GM19438 (cell line): ENCODE data around the gene PRDM1.
A peak's percentile ranks its signal among the peaks of the same experiment; 100 is the strongest.

Experiments
- ATAC-seq: cut with Tn5 transposase; IDR thresholded peaks from one replicate; pipeline ENCODE4 v1.9.1; 2021; ENCODE audit warnings: low read depth; ENCODE audit not compliant: unreplicated experiment

Gene PRDM1

DNA sequence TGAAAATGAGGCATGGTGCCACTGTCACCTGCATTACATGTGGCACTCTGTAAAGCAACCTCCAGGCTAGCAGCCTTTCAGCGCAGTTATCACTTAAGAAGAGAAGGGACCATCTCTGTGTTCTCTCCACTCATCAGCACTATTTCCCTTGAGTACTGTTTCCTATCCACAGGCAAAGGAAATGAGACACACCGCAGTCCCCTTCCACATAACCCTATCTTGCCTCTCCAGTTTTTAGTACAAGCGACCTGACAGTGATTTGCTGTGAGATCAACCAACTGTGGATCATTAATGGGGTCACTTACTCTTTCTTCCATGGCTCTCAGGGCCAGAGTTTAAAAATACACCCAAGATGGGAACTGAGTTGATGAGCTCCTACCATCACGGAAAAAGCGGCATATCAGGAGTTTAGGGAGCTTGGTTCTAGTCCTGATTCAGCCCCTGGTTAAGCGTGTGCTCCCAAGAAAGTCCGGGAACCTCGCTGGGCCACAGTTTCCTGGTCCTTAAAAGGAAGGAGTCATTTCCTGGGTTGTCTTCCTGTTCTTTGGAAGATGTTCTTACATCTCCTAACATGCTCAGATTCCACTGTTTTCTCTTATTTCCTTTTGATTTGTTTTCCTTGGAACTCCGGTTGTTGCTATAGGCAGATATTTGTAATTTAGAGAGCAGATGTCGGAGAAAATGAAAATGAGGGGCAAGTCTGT is 27.3 kb downstream of the PRDM1 start:
- no peak for ATAC-seq

DNA sequence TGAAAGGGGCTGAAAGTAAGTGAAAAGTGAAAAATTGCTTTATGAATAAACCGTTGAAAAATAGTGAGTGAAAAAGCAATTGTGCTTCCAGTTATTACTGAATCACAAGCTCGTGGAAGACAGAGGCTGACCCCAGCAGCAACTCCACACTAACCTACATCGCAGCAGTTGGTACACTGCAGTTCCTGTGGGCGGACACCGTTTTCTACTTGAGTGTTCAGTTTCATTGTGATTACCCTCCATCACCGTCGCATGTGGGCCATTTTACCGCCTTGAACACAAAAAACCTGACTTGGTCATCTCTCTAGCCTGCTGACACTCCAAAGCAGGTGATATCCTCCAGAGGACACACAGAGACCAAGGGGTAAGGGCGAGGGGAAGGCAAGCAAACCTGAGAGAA is 28.4 kb downstream of the PRDM1 start:
- peak; percentile 72 for ATAC-seq

DNA sequence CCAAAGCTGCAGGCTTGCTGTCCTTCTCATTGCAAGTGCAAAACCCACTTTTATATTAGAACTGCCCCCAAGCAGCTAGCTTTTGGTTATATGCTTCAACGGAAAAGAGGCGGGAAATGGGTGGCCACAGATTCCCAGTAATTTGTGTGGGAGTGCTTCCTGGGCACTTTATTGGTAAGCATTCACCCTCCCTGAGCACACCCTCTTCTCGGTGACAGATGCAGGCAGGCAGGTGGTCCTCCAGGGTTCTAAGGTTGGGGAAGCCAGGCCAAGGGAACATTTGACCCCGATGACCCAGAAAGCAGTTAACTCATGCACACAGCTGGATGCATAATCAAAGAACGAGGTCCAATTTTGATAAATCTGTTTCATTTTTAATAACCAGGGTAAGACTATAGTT is 29.1 kb downstream of the PRDM1 start:
- no peak for ATAC-seq

DNA sequence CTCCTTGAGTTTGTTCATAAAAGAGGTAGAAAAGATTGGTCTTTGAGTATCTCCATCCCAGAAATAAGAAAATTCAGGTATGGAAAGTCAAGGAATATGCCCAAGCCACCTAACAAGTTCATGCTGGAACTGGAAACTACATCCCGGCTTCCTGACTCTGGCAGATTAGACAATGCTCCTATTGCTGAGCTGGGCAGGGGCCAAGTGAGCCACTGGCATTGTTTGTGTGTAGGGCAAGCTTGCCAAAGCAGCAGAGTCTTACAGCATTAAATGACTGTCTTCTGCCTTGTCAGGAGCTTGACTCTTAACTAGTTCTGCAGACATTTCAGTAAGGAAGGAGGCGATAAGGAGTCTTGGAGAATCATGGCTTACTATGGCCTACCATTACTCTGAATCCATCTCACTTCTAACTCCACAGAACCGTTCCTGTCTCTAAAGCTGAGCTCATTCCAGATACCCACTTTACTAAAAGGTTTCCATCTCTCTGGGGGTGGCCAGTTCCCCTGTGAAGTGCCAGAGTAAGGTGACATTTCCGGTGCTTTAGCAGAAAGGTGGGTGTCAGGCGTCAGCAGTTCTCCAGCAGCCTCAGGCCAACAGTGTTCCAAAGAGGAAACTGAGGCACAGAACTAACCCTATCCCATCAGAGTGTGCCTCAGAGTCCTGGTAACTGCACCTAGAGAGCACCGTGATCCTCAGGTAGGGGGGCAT is 30.1 kb downstream of the PRDM1 start:
- ATAC-seq = no peak

DNA sequence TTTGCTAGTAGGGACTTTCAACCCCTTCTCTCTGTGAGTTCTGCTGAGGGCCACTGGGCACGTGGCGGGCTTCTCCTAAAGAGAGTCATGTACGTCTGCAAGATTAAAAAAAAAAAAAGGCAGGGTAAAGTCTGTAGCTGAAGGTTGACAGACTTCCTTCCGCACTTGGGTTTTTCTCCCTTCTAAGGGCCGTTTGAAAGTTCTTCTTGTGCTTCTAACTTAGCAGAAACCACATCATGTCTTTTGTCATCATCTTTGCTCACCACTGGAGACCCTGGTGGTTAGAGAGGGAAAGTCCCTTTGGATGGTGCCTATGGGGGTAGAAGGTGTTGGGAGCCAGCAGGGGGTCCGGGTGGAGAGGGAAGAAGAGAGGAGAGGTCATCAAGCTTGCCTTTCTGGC is 31.4 kb downstream of the PRDM1 start:
- no peak for ATAC-seq

DNA sequence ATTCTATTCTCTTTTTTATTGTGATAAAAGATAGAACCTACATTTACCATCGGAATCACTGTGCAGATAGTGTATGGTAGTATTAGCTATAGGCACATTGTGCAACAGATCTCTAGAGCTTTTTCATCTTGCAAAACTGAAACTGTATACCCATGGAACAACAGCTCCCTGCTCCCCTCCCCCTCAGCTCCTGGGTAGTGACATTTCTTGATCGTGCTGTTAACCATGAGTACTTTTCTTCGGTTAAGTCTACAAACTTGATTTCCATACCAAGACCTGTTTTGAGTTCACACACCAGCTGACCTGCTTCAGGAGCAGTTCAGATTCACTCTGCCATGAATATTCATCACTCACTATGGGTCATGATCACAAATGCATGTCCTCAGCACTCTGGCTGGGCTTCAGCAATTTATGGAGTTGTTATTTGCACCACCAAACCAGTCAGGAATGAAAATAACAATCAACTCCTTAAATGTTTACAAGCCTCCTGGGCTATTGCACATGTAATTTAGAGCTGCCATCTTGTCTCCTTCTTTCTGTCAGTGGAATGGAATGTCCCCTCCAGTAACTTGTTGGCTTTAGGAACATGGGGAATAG is 32.8 kb downstream of the PRDM1 start:
- no peak for ATAC-seq

DNA sequence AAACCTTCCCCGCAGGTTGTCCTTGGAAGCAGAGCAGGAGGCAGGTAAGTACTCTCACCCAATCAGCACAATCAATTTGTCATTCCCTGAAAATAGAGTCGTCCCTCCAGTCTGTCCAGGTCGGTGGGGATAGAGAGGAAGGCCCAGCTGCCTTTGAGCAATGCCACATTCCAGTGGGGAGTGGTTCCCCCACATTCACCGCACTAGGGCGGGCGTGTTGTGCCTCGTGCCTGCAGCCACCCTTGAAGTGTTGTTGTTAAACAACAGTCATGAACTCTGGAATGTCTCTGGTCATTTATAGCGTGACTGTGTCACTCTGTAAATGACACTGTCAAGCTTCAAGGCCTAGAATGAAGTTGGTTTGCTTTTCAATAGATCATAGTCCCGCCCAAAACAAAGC is 33.4 kb downstream of the PRDM1 start:
- ATAC-seq = no peak

DNA sequence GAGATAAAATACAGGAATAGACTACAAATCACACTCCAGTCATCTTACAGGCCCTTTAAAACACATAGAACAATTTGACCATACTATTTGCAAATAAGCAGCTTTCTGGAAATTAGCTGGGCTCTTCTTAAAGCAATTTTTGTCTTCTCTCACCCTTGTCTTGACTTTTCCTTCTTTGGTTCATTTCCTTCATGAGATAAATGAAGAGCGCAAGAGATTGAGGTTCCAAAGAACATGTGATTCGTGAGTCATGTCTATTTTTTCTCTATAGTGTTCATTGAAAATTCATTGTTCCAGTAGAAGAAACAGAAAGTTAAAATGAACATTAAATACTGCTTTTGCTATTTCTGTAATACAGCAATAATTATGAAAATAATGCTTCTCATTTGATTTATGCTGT is 33.9 kb downstream of the PRDM1 start:
- no peak for ATAC-seq

DNA sequence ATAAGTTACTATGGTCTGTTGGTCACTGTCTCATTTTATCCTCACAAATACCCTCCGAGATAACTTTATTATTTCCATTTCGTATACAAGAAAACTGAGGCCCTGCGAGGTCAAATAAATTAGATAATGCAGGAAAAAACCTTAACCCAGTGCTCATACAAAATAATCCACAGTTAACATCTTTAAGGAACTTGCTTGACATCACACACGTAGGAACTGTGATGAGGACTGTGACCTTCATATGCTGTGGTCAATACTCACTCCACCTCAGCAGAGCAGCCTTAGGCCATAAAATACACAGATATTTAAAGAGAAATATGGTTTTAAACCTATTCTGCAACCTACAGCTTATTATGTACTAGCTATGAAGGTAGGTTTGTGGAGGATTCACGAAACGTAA is 34.3 kb downstream of the PRDM1 start:
- no peak for ATAC-seq

DNA sequence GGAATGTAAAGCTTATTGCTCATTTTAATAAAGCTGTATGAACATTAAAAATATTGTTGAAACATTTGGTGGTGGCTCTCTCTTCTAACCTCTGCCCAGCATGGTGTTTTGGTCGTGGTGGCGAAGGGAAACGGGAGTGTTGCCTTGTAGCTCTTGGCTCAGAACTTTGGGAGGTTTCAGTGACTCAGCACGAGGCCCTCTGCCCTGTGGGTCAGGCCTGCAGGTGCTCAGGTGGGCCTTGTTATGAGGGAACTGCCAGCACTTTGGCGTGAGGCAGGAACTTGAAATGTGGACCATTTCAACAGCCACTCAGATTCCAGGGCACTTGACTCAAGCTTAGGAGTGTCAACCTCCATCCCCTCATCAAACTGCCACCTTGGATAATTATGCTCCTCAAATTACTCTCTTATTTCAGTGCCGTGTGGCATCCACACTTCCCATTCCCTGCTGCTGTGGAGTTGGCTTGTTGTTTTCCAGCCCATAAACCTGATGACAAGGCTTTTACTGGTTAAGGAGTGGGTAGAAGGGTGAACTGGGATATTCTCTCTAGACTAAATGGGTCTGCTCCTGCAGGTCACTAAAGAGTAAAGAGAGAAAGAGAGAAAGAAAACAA is 36.3 kb downstream of the PRDM1 start:
- no peak for ATAC-seq

DNA sequence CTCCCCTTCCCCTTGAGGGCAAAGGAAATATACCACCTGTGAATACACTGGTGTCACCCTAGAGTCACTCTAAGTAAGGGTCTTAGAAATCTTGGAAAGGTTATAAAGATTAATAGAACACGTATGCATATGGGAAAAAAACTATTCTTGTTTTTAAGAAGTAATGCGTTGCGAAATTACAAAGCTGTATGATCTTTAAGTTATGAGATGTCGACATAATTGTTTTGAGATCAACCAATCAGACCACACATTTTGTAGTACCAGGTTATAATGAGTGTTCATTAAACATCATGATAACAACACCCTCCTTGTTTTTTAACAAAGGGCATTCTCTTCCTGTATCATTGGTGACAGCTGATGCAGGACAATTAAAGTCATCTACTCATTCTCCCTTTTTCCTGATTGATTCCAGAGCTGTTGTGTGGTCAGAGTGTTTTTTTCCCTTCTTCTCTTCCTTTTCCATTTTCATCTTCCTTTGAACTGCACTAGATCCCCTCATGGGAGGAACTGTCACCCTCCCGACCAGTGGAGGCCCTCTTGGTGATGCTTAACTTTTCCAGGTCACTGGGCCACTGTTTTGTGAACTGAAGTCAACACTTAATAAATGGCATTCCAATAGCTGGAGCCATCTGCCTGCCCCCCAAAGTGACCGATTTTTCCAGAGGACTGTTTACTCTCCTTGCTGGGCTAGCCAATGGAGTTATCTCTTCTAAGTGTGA is 37.0 kb downstream of the PRDM1 start:
- ATAC-seq = no peak

DNA sequence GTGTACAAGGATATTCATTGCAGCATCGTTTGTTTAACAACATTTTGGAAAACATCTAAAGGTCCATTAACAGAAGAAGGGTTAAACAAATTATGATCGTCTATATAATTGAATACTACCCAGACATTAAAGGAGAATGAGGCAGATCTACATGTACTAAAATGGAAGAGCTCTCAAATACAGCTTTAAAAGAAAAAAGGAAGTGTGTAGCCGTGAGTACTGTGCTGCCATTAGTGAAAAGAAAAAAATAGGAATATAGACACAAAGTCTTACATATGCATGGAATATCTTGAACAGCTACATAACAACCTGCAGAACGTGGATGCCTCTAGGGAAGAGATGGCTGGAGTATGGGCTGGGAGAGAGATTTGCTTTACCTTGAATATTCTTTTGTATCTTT is 37.9 kb downstream of the PRDM1 start:
- no peak for ATAC-seq

DNA sequence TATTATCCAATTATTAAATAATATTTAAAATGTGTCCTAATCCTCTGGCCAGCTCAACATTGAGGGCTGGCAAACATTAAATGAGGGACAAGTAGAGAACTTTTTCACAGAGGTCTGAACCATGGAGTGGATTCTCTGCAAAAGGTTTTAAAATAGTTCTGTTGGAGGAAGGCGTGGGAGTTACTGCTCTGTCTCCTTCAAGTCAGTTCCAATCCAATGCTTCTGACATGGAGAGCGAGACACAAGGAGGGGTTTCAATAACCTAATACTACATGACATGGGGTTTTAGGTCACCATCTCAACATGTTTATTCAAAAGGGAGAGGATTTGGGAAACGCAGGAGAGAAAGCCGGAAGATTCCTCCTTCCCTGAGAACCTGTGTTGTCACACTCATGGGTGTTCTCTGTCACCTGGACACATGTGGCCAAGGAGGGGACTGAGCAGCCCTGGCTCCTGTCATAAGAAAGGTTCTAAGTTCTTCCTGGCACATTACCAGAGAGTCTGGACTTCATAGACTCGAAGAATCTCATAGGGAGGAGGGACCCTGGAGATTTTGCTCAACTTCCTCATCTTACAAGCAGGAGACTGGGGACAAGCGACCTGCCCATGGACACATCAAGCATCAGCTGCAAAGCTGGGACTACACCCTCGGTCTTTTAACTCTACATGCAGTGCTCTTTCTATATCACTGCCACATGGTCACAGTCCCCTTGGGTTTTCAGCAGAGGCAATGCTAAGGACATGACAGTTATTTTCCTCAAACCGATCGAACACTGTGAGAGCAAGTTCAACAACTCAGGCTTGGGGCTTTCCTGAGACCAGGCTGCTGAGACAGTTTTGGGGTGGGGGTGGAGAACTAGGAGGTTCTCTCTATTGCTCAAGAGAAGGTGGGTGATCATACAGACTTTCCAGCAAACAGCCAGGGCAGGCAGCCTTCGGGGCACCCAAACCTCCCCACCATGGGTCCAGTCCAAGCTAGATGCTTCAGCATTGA is 38.6 kb downstream of the PRDM1 start:
- ATAC-seq = no peak

DNA sequence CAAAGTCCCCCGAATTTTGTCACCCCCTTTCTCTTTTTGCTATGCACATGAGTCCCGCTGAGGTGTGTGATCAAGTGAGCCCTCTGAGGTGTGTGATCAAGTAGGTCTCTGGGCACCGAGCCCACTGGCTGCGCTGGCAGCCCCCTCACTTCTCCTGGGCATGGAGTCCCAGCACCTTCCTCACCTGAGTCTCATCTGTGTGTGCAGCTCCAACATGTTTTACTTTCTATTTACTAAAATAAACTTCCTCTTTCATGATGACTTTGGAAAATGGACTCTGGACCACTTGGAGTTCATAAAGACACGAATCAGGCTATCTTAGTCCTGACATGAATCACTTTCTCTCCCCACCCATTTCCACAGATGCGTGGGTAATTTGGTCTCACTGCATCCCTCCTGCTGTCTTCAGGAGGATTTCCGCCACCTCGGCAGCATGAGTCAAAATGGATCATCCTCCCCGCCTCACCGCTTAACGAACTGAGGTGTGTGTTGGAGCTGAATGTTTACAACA is 39.8 kb downstream of the PRDM1 start:
- ATAC-seq = no peak

DNA sequence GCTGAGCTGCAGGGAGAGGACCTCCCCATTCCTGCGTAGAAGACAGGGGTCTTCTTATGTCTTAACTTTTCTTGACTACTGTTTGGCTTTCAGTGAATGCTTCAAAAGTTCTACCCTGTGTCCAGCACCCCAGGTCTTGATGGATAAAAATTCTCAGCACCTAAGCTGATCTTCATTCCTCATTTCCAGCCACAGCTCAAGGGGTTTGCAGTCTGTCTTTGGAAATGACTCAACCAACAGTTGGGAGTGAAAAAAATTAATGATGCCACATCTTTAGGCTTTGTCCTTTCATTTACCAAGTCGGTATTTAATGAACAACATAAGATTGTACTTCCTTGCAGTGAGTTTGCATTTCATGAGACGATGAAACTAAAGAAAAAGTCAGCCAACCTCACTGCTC is 40.3 kb downstream of the PRDM1 start:
- no peak for ATAC-seq

DNA sequence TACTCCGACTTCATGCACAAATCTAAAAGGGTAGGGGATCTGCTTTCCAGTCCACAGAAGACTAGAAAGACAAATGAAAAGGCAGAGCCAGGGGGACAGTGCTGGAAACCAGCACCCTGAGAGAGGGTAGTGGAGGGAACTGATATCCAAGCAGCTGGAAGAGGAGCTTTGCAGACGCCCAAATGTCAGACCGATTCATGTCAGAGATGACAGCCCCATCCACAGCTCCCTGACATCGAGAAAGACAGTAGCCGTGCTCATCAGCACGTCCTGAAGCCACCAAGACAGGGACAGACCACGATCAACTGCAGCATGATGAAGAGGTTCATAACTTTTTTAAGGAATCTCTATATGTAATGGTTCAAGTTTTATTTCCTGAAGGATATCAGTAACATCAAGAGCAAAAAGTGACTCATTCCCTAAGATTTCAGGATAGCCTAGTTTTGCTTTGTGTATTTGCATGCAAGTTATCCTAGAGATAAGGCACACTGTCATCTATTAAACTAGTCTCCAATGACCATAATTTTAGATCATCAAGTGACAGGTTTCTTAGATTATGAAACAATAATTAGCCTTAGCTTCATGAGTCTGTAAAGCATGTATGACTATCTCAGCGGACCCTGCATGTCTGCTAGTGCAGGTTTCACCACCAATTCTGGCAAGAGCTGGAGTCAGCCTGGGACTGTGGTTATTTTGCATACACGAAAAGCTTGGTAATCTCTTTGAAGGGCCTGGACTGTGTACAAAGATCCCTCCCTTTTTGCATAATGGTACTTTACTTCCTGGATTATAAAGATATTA is 43.0 kb downstream of the PRDM1 start:
- ATAC-seq = peak; percentile 61

DNA sequence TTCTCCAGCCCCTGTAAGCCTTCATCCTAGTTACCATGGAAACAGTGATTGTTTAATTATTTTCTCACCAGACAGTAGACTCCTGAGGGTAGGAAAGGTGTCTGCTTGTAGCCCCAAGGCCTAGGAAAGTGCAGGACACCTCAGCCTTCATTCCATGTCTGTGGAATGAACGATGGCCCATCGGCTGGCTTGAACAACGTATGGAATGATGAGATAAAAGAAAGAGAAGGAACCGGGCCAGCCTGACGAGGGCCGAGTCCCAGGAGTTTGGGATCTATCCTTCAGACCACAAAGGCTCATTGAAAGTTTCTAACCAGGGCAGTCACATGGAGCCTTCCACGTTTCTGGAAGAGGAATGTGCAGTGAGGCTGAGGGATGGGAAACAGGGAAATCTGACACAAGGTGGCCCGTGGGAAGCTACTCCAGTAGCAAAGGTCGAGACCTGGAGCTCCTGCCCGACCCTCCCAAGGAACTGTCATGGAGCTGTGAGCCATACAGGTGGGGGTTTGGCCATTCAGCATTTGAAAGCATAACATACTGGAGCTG is 46.1 kb downstream of the PRDM1 start:
- no peak for ATAC-seq

DNA sequence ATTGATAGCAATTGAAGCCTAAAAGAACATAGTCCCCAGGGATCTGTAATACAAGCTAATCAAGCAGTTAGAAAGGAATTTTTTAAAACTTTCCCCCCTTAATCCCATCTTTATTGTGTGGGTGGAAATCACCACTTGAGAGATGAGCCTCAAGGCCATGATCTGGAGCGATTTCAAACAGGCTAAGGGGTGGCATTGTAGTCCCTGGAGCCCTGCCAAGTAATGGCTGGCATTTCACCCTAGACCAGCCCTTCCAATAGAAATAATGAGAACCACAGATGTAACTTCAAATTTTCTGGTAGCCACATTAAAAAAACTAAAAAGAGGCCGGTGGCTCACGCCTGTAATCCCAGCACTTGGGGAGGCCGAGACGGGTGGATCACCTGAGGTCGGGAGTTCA is 46.9 kb downstream of the PRDM1 start:
- no peak for ATAC-seq
